Pancreas (tissue), 10 donors: ENCODE data around the gene SLC34A3. TPM values are rescaled to one million over a fixed set of nuclear protein-coding genes. Genes with fewer than 3 reads are reported as not detected.
A peak's percentile ranks its signal among the peaks of the same experiment; 100 is the strongest.

ENCODE experiments used
- ATAC-seq, 4 donors: fragments of 200-7000 bp; cut with Tn5 transposase; one replicate each; pipeline versions ENCODE4 v1.8.0 to v1.9.1; 2020; ENCODE audit warnings: mild to moderate bottlenecking in 4 of 4, moderate library complexity in 4 of 4
- DNase-seq, 6 donors: peaks; one replicate each; pipeline ENCODE4 v3.0.0-alpha.2; 2020
- FAIRE-seq: peaks from 2 replicates; lab custom pipeline; 2012; peaks lifted over from hg19 to GRCh38; lab: Jason Lieb, UNC
- H3K27ac ChIP-seq, 4 donors: fragments of 200-600 bp; sonication (generic); 1 replicate in 3 of 4; 2 replicates in 1 of 4; pipeline versions ENCODE4 v1.5.0 to v1.8.0; 2020
- H3K27me3 ChIP-seq, 4 donors: fragments of 200-600 bp; one replicate each; pipeline ENCODE4 v1.8.0; 2021
- H3K36me3 ChIP-seq, 3 donors: fragments of 200-600 bp; sonication (generic) in 1 of 3; one replicate each; pipeline versions ENCODE4 v1.5.0 to v1.8.0; 2020 to 2021
- H3K4me1 ChIP-seq, 3 donors: fragments of 200-600 bp; one replicate each; pipeline ENCODE4 v1.8.0; 2021
- H3K4me3 ChIP-seq, 4 donors: fragments of 200-600 bp; sonication (generic) in 2 of 4; one replicate each; pipeline versions ENCODE4 v1.5.0 to v1.8.0; 2020 to 2021
- H3K9me3 ChIP-seq, 4 donors: fragments of 200-600 bp; one replicate each; pipeline ENCODE4 v1.8.0; 2021
- WGBS, 2 donors: extraction: QIAGEN DNeasy Blood & Tissue Kit; methylation state at CpG; one replicate each; pipeline ENCODE4 v1.1.7; 2013; 5-methylcytosine and 5-hydroxymethylcytosine counted together
- intact Hi-C, 3 donors: fragments of 100-400 bp; cut with DNase I; formaldehyde crosslinking; loops; one replicate each; pipeline versions ENCODE4 v1.11.1 to v1.14.2; 2022
- polyA plus RNA-seq, 2 donors: library from polyadenylated mRNA; stranded (reverse); fragments of 200-250 nt; gene quantifications; one replicate each; pipeline ENCODE4 v1.2.3, GENCODE V29; 2013
- total RNA-seq, 6 donors: library from RNA; stranded (reverse); fragmentation: NEBNext Ultra II Directional in 4 of 6; extraction: Animal tissue kit (Norgen Biotek cat#: 25700) in 4 of 6; gene quantifications; one replicate each; pipeline versions ENCODE4 v1.2.1 to v1.2.4, GENCODE V29; 2021 to 2023
- TF ChIP-seq, protein P1 (sequence below), 4 donors: fragments of 200-600 bp; sonication (generic) in 3 of 4; IDR thresholded peaks; one replicate each; pipeline versions ENCODE4 v1.5.0 to v1.8.0; 2021; ENCODE audit warnings: antibody characterized with exemption in 4 of 4
- donor health status: healthy with polysubstance abuse.
- donor health status: DM: no; HTN: no; CAD: no; lungs with moderate emphysema.
- donor health status: DM: no; HTN: no; CAD: no.
- donor health status: control.
- donor health status: control.
- donor health status: Bipolar disorder and iron deficiency.
- donor health status: DM: yes; HTN: yes; CAD: no.
- donor health status: DM: no; HTN: no; CAD: no.
- donor health status: DM: no; HTN: no; CAD: no.
- donor health status: DM: yes; HTN: yes; CAD: no.

The SLC34A3 gene
- total and polyA plus RNA-seq, 8 donors, result 0.12 to 0.42 (median 0.20) TPM; not detected in 4

DNA sequence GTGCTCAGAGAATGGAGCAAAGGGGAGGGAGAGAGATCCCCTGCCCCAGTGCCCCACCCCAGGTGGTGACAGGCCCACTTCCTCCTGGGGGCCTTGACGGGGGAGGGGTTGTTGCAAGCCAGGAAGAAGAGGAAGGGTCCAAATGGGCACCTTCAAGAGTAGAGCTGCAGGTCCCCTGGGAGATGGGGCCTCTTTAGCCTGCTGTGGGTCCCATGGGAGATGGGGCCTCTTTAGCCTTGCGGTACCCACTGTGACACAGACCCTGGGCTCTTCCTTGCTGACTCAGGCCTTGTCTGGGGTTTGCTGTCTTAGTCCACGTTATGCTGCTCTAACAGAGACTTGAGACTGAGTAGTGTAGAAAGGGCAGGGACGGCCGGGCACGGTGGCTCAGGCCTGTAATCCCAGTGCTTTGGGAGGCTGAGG lies 37.2 kb downstream of the SLC34A3 start:
- intact Hi-C loops, result no loop called here
- H3K4me1 ChIP-seq, result peaks cover 15 to 16% (median 16%) of the 10 kb centered on the region in 3 donors
- H3K27me3 ChIP-seq, result no peaks in the 10 kb centered on the region
- H3K4me3 ChIP-seq, result no peak overlapping the region
- no peaks in the 10 kb centered on the region for H3K9me3 ChIP-seq
- no peak for ATAC-seq
- no peak overlapping the region for H3K27ac ChIP-seq
- DNase-seq, result no peak
- 92 to 98% methylated on average over 6 of the region's 6 CpGs for WGBS, 2 donors
- TF ChIP-seq, protein P1, sequence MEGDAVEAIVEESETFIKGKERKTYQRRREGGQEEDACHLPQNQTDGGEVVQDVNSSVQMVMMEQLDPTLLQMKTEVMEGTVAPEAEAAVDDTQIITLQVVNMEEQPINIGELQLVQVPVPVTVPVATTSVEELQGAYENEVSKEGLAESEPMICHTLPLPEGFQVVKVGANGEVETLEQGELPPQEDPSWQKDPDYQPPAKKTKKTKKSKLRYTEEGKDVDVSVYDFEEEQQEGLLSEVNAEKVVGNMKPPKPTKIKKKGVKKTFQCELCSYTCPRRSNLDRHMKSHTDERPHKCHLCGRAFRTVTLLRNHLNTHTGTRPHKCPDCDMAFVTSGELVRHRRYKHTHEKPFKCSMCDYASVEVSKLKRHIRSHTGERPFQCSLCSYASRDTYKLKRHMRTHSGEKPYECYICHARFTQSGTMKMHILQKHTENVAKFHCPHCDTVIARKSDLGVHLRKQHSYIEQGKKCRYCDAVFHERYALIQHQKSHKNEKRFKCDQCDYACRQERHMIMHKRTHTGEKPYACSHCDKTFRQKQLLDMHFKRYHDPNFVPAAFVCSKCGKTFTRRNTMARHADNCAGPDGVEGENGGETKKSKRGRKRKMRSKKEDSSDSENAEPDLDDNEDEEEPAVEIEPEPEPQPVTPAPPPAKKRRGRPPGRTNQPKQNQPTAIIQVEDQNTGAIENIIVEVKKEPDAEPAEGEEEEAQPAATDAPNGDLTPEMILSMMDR (IDR thresholded peaks at IDR 0.05), result no peak
- no peak for FAIRE-seq
- H3K36me3 ChIP-seq, result peaks cover 10 to 13% (median 10%) of the 10 kb centered on the region in 3 donors

- H3K4me1 ChIP-seq, result peaks cover 15 to 16% (median 16%) of the 10 kb centered on the region in 3 donors
- H3K9me3 ChIP-seq, result no peaks in the 10 kb centered on the region
- ATAC-seq, result peak in 1 of 4 donors; percentile 14
- peak in 1 of 6 donors; percentile 21 for DNase-seq
- TF ChIP-seq, protein P1 (IDR thresholded peaks at IDR 0.05), result no peak
- no peak for FAIRE-seq
- H3K27ac ChIP-seq, result peak overlapping the region; percentile 18 to 74 (median 54)
- intact Hi-C loops, result no loop called here
- H3K4me3 ChIP-seq, result no peak overlapping the region
- H3K27me3 ChIP-seq, result no peaks in the 10 kb centered on the region
- 64 to 66% methylated on average over 19 of the region's 19 CpGs for WGBS, 2 donors
- H3K36me3 ChIP-seq, result peaks cover 11 to 13% (median 11%) of the 10 kb centered on the region in 3 donors
These were observed 38.0 kb downstream of the SLC34A3 start for GRCh38 chr9:137268538-137269201.

GRCh38 chr9:137269231-137269772 lies 38.6 kb downstream of the SLC34A3 start:
- H3K4me3 ChIP-seq, result no peak overlapping the region

GRCh38 chr9:137270929-137271695 lies 40.4 kb downstream of the SLC34A3 start:
- no peaks in the 10 kb centered on the region for H3K9me3 ChIP-seq
- WGBS, 2 donors, result 89 to 93% methylated on average over 32 of the region's 32 CpGs
- ATAC-seq, result no peak
- peaks cover 15 to 19% (median 17%) of the 10 kb centered on the region in 3 donors for H3K4me1 ChIP-seq
- no peak overlapping the region for H3K4me3 ChIP-seq
- no peaks in the 10 kb centered on the region for H3K27me3 ChIP-seq
- no peak overlapping the region for H3K27ac ChIP-seq
- FAIRE-seq, result no peak
- peak in 2 of 6 donors; percentile 20 to 21 for DNase-seq
- intact Hi-C loops, result loop anchor here in 1 of 3 donors (10.0 kb wide), 1 partner anchor 254 kb away; no protein-coding TSS in a partner anchor
- TF ChIP-seq, protein P1 (IDR thresholded peaks at IDR 0.05), result no peak
- peaks cover 7 to 11% (median 11%) of the 10 kb centered on the region in 3 donors for H3K36me3 ChIP-seq

More at GRCh38 chr9:137269231-137269772, 38.6 kb downstream of the SLC34A3 start:
- H3K4me1 ChIP-seq, result peaks cover 15 to 18% (median 16%) of the 10 kb centered on the region in 3 donors
- FAIRE-seq (no peak), ATAC-seq (peak; percentile 82 to 89 (median 88)), DNase-seq (peak in 5 of 6 donors; percentile 58 to 72 (median 63))
- peak overlapping the region; percentile 18 to 74 (median 54) for H3K27ac ChIP-seq
- no peaks in the 10 kb centered on the region for H3K27me3 ChIP-seq
- TF ChIP-seq, protein P1 (IDR thresholded peaks at IDR 0.05), result no peak
- peaks cover 11 to 12% (median 11%) of the 10 kb centered on the region in 3 donors for H3K36me3 ChIP-seq
- 12 to 18% methylated on average over 17 of the region's 17 CpGs for WGBS, 2 donors
- no peaks in the 10 kb centered on the region for H3K9me3 ChIP-seq
- intact Hi-C loops, result no loop called here
